ENCODE results near the gene GRAP2.
"Not testable (repeated sequence)": the region's sequence is repeated elsewhere in the genome, so short reads cannot be mapped to it uniquely, and the experiment has no call there.

The GRAP2 gene

GRCh38 chr22:39967103-39967829 lies 66.4 kb downstream of the GRAP2 start:
- no peak for DNase-seq (ENCODE audit: low spot score)

GRCh38 chr22:39967996-39968972 lies 67.4 kb downstream of the GRAP2 start:
- no peak for DNase-seq (ENCODE audit: low spot score)

GRCh38 chr22:39970742-39971141 lies 69.9 kb downstream of the GRAP2 start:
- DNase-seq (ENCODE audit: low spot score) = no peak

- no peak for DNase-seq (ENCODE audit: low spot score)
Observed at GRCh38 chr22:39972641-39973040, 71.8 kb downstream of the GRAP2 start.

GRCh38 chr22:39973656-39974055 lies 72.8 kb downstream of the GRAP2 start:
- no peak for DNase-seq (ENCODE audit: low spot score)

GRCh38 chr22:39974065-39974464 lies 73.2 kb downstream of the GRAP2 start:
- DNase-seq (ENCODE audit: low spot score) = no peak

GRCh38 chr22:39979048-39979447 lies 78.2 kb downstream of the GRAP2 start:
- DNase-seq (ENCODE audit: low spot score) = no peak

GRCh38 chr22:39979458-39979857 lies 78.6 kb downstream of the GRAP2 start:
- DNase-seq (ENCODE audit: low spot score) = no peak

- DNase-seq (ENCODE audit: low spot score) = no peak
Observed at GRCh38 chr22:39980596-39980995, 79.7 kb downstream of the GRAP2 start.

GRCh38 chr22:39983346-39983745 lies 82.5 kb downstream of the GRAP2 start:
- no peak for DNase-seq (ENCODE audit: low spot score)

GRCh38 chr22:39984006-39984405 lies 83.1 kb downstream of the GRAP2 start:
- no peak for DNase-seq (ENCODE audit: low spot score)

GRCh38 chr22:39984746-39985145 lies 83.9 kb downstream of the GRAP2 start:
- no peak for DNase-seq (ENCODE audit: low spot score)

- no peak for DNase-seq (ENCODE audit: low spot score)
Observed at GRCh38 chr22:39985383-39986035, 84.6 kb downstream of the GRAP2 start.

GRCh38 chr22:39988386-39989114 lies 87.7 kb downstream of the GRAP2 start:
- no peak for DNase-seq (ENCODE audit: low spot score)

- no peak for DNase-seq (ENCODE audit: low spot score)
Observed at GRCh38 chr22:39989633-39990032, 88.7 kb downstream of the GRAP2 start.

GRCh38 chr22:39990686-39991085 lies 89.8 kb downstream of the GRAP2 start:
- no peak for DNase-seq (ENCODE audit: low spot score)

- no peak for DNase-seq (ENCODE audit: low spot score)
Observed at GRCh38 chr22:39991159-39991860, 90.4 kb downstream of the GRAP2 start.

GRCh38 chr22:39992088-39992826 lies 91.4 kb downstream of the GRAP2 start:
- no peak for DNase-seq (ENCODE audit: low spot score)

GRCh38 chr22:39992894-39993293 lies 92.0 kb downstream of the GRAP2 start:
- DNase-seq (ENCODE audit: low spot score) = not testable (repeated sequence)

- no peak for DNase-seq (ENCODE audit: low spot score)
Observed at GRCh38 chr22:39994041-39994565, 93.2 kb downstream of the GRAP2 start.

All from kidney capillary endothelial cell (primary cell).